ENCODE data around the gene MRNIP.

Gene MRNIP

DNA sequence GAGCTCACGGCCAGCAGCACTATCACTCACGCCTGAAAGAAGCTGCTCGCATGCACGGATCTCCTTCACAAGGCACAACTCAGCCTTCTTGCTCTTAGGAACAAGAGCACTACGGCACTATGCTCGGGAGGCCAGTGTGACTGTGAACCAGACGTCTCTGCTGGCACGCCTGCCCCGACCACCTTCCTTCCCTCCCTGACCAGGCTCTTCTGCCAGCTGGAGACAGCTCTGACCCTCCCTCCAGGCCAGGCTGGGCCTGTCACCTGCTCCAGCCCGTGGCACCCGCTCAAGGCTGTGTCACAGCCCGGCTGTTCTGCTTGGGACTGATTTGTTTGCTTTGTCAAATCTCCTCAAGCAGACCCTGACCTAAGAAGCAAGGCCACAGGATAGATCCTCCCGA is 42.1 kb upstream of the MRNIP start:
- Histone ChIP-seq H3K4me3 (ENCODE audit: low read depth, low read length) (no peak overlapping the region), H3K4me1 (ENCODE audit: control insufficient read depth, insufficient read depth, low read length) (peaks cover 4% of the 10 kb centered on the region; the same call in 1 of the 2 replicates), H3K27ac (ENCODE audit: low read depth, low read length) (no peak overlapping the region), H3K9ac (ENCODE audit: low read length) (no peak overlapping the region), H3K9me3 (ENCODE audit: control insufficient read depth, insufficient read depth, low read depth, low read length) (no peaks in the 10 kb centered on the region), H3K36me3 (ENCODE audit: control insufficient read depth, insufficient read depth, low read length) (peaks cover 56% of the 10 kb centered on the region), H3K27me3 (ENCODE audit: control insufficient read depth, insufficient read depth, low read length) (no peaks in the 10 kb centered on the region)

DNA sequence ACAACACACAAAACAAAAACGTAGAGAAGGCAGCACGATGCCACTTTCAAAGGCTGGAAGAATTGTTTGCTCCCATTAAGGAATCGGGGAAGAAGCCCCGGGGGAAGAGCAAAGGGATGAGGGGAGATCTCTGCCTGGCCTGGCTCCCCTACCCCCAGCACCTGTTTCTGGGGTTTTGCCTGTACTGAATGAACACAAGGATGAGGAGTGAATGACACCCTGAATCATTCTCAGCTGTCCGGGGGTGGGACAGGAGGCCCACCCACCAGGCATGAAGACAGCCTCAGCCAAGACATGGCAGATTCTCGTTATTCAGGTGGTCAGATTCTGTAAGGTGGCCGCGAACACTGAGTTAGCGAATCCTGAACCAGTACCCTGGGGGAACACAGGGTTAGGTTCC is 41.6 kb upstream of the MRNIP start:
- Histone ChIP-seq H3K9ac (ENCODE audit: low read length) (no peak overlapping the region), H3K36me3 (ENCODE audit: control insufficient read depth, insufficient read depth, low read length) (peaks cover 56% of the 10 kb centered on the region), H3K4me3 (ENCODE audit: low read depth, low read length) (no peak overlapping the region), H3K27ac (ENCODE audit: low read depth, low read length) (no peak overlapping the region), H3K27me3 (ENCODE audit: control insufficient read depth, insufficient read depth, low read length) (no peaks in the 10 kb centered on the region), H3K4me1 (ENCODE audit: control insufficient read depth, insufficient read depth, low read length) (peaks cover 9% of the 10 kb centered on the region; the same call in 1 of the 2 replicates), H3K9me3 (ENCODE audit: control insufficient read depth, insufficient read depth, low read depth, low read length) (no peaks in the 10 kb centered on the region)

DNA sequence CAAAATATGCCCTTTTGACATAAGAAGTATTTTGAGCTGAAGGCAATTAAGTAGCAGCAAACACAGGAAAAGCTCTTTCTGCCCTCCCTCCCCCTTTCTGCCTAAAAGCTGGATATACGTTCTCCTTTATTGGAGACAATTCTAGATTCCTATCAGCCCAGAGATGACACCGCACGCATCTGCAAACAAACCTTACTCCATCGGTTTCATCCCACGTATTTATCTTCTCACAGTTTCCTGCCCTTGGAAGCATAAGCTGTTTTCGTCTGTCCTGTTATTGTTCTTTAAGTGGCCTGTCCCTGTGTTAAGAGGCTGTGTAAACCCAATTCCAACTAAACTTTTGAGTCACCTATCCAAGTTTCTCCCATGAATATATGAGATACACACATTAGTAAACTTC is 37.2 kb upstream of the MRNIP start:
- Histone ChIP-seq H3K36me3 (ENCODE audit: control insufficient read depth, insufficient read depth, low read length) (peaks cover 69% of the 10 kb centered on the region), H3K9me3 (ENCODE audit: control insufficient read depth, insufficient read depth, low read depth, low read length) (no peaks in the 10 kb centered on the region), H3K27ac (ENCODE audit: low read depth, low read length) (no peak overlapping the region), H3K27me3 (ENCODE audit: control insufficient read depth, insufficient read depth, low read length) (no peaks in the 10 kb centered on the region), H3K9ac (ENCODE audit: low read length) (no peak overlapping the region), H3K4me1 (ENCODE audit: control insufficient read depth, insufficient read depth, low read length) (peaks cover 12% of the 10 kb centered on the region; the same call in 1 of the 2 replicates), H3K4me3 (ENCODE audit: low read depth, low read length) (no peak overlapping the region)

DNA sequence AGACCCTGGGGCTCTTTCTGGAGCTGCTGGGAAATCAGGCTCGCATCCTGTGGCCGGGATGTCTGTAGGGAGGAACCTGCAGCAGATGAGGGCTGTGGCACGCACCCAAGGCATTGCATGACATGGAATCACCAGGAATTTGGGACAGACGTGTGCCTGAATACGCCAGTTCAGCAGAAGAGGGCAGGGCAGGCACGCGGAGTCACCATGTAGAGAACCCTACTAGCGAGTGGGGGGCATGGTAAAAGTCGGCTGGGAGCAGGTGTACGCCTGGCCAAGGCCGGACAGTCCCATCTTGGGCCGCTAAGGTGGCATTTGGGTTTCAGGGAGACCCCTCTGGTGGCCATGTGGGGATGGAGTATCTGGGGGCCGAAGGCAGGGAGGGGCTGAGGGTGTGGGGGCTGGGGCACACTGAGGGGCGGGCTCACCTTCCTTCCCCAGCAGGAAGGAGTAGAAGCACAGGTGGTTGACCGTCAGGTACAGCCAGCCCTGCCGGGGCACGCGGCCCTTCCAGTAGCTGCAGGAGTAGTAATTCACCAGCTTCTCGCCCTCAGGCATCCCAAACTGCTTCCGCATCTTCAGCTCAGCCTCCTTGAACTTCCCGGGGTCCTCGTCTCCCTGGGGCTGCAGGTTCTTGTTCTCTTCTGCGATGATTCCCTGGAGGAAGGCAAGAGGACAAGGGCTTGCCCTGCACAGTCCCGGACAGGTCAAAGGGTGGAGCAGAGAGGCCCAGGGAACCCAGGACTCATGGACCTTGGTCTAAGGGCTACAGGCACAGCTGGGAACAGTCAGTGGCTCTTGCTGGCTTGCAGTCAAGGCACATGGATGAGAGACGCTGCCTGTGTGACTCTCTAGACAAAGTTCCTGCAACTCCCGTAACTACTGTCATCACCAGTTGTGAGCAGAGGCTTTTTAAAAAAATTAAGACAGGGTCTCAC is 35.6 kb upstream of the MRNIP start:
- no peaks in the 10 kb centered on the region for H3K9me3 ChIP-seq (ENCODE audit: control insufficient read depth, insufficient read depth, low read depth, low read length)
- no peak overlapping the region for H3K9ac ChIP-seq (ENCODE audit: low read length)
- peaks cover 74% of the 10 kb centered on the region for H3K36me3 ChIP-seq (ENCODE audit: control insufficient read depth, insufficient read depth, low read length)
- no peak overlapping the region for H3K4me3 ChIP-seq (ENCODE audit: low read depth, low read length)
- H3K27me3 ChIP-seq (ENCODE audit: control insufficient read depth, insufficient read depth, low read length), result no peaks in the 10 kb centered on the region
- H3K27ac ChIP-seq (ENCODE audit: low read depth, low read length), result no peak overlapping the region
- H3K4me1 ChIP-seq (ENCODE audit: control insufficient read depth, insufficient read depth, low read length), result peaks cover 12% of the 10 kb centered on the region; the same call in 1 of the 2 replicates

DNA sequence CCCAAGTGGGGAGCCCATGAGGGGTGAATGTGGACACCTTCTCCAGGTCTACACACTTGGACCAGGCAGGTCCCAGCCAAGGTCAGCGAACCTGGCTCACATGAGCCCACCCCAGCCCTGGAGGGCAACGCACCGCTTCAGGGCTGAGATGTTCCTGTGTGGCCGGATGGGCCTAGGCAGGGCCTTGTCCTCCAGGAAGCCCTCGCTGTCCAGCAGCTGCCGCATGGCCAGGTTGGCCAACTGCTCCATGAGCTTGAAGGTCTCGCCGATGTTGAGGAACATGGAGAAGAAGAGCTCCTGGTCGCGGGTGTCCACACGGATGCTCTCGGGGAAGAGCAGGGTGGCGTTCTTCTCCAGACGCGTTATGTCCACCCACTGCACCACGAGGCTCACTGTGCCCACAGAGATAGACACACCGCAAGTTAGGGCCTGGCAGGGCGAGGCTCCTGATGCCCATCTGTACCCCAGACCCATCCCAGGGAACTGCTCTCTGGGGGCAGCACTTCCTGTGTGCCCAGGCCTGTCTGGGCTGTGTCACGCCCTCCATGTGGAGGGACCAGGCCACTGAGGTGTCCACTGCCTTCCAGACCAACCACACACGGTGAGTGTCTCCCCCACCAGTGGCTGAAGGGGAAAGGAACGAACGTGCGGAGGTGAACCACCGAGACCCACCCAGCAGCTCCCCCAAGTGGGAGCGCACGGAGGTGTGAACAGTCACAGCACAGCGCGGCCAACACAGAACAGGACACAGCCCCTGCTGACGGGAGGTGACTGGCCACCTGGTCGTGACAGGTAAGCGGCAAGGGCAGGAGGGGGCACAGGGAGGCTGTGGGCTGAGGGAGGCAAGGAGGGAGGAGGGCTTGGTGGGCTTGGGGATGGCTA is 34.7 kb upstream of the MRNIP start:
- H3K9me3 ChIP-seq (ENCODE audit: control insufficient read depth, insufficient read depth, low read depth, low read length), result no peaks in the 10 kb centered on the region
- no peaks in the 10 kb centered on the region for H3K27me3 ChIP-seq (ENCODE audit: control insufficient read depth, insufficient read depth, low read length)
- H3K36me3 ChIP-seq (ENCODE audit: control insufficient read depth, insufficient read depth, low read length), result peaks cover 74% of the 10 kb centered on the region
- no peak overlapping the region for H3K27ac ChIP-seq (ENCODE audit: low read depth, low read length)
- H3K9ac ChIP-seq (ENCODE audit: low read length), result no peak overlapping the region
- H3K4me1 ChIP-seq (ENCODE audit: control insufficient read depth, insufficient read depth, low read length), result peaks cover 12% of the 10 kb centered on the region; the same call in 1 of the 2 replicates
- no peak overlapping the region for H3K4me3 ChIP-seq (ENCODE audit: low read depth, low read length)

DNA sequence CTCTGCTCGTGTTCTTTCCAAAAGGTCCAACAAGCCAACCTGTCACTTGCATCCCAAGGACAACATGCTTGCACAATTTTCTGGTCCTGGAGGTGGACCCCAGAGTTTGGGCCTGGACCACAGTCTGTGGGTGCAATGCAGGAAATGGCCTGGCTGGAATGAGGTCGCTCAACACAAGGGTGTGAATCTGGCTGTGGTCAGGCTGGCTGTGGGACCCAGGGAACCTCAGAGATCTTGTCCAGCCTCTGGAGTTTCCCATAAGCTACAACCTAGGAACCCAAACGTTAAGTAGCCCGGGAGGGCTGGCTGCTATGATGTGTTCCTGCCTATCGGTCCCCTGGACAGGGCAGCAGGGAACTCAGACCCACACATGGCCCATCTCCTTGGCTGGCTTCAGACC is 33.6 kb upstream of the MRNIP start:
- no peak overlapping the region for H3K27ac ChIP-seq (ENCODE audit: low read depth, low read length)
- H3K9ac ChIP-seq (ENCODE audit: low read length), result no peak overlapping the region
- H3K4me1 ChIP-seq (ENCODE audit: control insufficient read depth, insufficient read depth, low read length), result peaks cover 12% of the 10 kb centered on the region; the same call in 1 of the 2 replicates
- H3K36me3 ChIP-seq (ENCODE audit: control insufficient read depth, insufficient read depth, low read length), result peaks cover 78% of the 10 kb centered on the region
- no peaks in the 10 kb centered on the region for H3K9me3 ChIP-seq (ENCODE audit: control insufficient read depth, insufficient read depth, low read depth, low read length)
- no peak overlapping the region for H3K4me3 ChIP-seq (ENCODE audit: low read depth, low read length)
- H3K27me3 ChIP-seq (ENCODE audit: control insufficient read depth, insufficient read depth, low read length), result no peaks in the 10 kb centered on the region

DNA sequence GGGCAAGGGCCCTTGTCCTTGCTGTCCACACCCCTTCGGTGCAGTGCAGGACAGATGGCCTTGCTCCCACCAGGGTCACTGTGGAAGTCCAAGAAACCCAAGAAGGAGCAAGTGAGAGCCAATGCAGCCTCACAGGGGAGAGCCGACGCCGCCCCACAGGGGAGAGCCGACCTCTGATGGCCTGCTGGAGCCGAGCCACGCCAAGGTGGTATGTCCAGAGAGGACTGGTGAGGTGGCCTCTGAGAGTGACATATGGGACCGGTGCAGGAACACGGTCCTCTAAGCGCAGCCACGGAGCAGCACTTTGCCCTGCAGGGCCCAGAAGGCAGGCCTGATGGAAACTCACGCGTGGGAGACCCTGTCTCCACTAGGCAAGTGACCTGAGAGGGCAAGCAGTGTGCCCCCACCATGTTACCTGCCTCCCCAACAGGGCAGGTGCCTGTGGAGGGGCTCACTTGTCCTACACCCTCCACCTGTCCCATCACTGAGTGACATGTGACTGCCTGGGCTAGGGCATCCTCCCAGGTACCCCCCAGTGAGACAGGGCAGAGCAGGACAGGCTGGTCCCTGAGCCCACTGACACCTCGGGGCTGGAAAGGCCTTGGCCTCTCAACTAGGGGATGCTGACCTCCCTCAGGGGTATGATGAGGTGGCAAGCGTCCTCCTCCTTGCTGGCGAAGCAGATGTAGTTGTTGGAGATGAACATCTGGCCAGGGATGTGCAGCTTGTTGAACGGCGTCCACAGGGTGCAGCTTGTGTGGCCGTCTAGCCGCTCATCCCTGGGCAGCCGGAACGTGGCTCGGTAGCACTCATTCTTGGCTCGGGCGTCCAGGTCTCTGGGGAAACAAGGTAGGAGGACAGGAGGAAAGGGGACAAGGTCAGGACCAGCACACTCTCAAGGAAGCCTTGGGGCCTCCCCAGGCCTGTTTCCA is 32.4 kb upstream of the MRNIP start:
- H3K4me3 ChIP-seq (ENCODE audit: low read depth, low read length), result no peak overlapping the region
- no peak overlapping the region for H3K9ac ChIP-seq (ENCODE audit: low read length)
- no peaks in the 10 kb centered on the region for H3K9me3 ChIP-seq (ENCODE audit: control insufficient read depth, insufficient read depth, low read depth, low read length)
- H3K27me3 ChIP-seq (ENCODE audit: control insufficient read depth, insufficient read depth, low read length), result no peaks in the 10 kb centered on the region
- peaks cover 85% of the 10 kb centered on the region for H3K36me3 ChIP-seq (ENCODE audit: control insufficient read depth, insufficient read depth, low read length)
- H3K4me1 ChIP-seq (ENCODE audit: control insufficient read depth, insufficient read depth, low read length), result peaks cover 9% of the 10 kb centered on the region; the same call in 1 of the 2 replicates
- no peak overlapping the region for H3K27ac ChIP-seq (ENCODE audit: low read depth, low read length)

DNA sequence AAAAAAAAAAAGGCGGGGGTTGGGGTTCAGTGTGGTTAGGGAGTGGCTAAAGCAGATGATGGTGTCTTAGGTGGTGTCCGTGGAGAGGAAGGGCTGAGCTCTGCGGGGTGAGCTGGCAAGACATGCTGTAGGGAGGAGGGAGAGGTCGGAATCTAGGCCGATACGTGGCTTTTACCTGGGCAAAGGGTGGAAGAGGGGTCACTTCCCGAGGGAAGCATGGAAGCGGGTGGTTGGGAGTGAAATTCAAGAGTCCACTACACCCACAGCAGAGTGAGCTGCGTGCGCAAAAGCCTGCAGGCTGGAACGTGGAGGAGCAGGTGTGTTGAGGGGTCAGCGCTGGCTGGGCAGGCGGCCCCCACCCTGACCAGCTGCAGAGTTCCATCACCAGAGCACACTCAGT is 31.3 kb upstream of the MRNIP start:
- no peaks in the 10 kb centered on the region for H3K4me1 ChIP-seq (ENCODE audit: control insufficient read depth, insufficient read depth, low read length)
- peaks cover 91% of the 10 kb centered on the region for H3K36me3 ChIP-seq (ENCODE audit: control insufficient read depth, insufficient read depth, low read length)

DNA sequence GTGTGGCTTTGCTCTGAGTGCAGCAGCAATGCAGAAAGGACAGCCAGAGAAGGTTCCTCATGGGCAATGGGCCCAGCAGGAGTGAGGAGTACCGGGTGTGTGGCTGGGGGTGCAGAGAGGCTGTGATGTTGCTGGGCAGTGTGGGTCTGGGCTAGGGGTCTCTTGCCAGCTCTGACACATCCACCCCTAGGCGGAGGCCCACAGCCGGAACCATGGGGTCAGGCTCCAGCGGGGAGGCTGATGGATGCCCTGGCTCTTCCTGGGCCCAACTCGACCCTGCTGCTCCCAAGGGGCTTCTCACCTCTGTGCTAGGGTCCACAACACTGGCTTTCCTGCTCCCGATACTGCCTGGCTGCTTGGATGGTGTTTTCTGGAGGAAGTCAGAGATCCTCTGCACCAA is 29.2 kb upstream of the MRNIP start:
- Histone ChIP-seq H3K36me3 (ENCODE audit: control insufficient read depth, insufficient read depth, low read length) (peaks cover 93% of the 10 kb centered on the region), H3K4me3 (ENCODE audit: low read depth, low read length) (no peak overlapping the region), H3K4me1 (ENCODE audit: control insufficient read depth, insufficient read depth, low read length) (no peaks in the 10 kb centered on the region), H3K27ac (ENCODE audit: low read depth, low read length) (no peak overlapping the region), H3K27me3 (ENCODE audit: control insufficient read depth, insufficient read depth, low read length) (no peaks in the 10 kb centered on the region), H3K9me3 (ENCODE audit: control insufficient read depth, insufficient read depth, low read depth, low read length) (peaks cover 21% of the 10 kb centered on the region), H3K9ac (ENCODE audit: low read length) (no peak overlapping the region)

More for the DNA sequence above, 31.3 kb upstream of the MRNIP start:
- no peak overlapping the region for H3K9ac ChIP-seq (ENCODE audit: low read length)
- peaks cover 1% of the 10 kb centered on the region; the same call in 1 of the 2 replicates for H3K9me3 ChIP-seq (ENCODE audit: control insufficient read depth, insufficient read depth, low read depth, low read length)
- no peaks in the 10 kb centered on the region for H3K27me3 ChIP-seq (ENCODE audit: control insufficient read depth, insufficient read depth, low read length)
- H3K27ac ChIP-seq (ENCODE audit: low read depth, low read length), result no peak overlapping the region
- H3K4me3 ChIP-seq (ENCODE audit: low read depth, low read length), result no peak overlapping the region

DNA sequence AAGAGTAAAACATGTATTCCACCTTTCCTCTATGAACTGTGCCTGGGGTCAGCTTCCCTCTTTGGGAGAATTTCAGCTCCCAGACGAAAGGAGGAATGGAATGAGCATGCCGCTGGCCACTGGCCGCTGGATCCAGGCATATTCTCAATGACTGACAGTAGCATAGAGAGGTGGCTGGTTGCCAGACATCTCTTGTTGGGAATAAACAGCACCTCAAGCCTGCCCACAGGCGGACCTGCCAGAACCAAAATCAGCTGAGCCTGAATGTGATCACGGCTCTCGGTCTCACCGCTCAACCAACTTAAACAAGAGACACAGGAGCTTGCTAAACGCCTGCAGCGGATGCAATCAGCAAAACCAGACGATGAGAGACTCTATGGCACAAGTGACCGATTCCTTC is 28.5 kb upstream of the MRNIP start:
- no peaks in the 10 kb centered on the region for H3K4me1 ChIP-seq (ENCODE audit: control insufficient read depth, insufficient read depth, low read length)
- no peak overlapping the region for H3K4me3 ChIP-seq (ENCODE audit: low read depth, low read length)
- no peak overlapping the region for H3K27ac ChIP-seq (ENCODE audit: low read depth, low read length)
- peaks cover 92% of the 10 kb centered on the region for H3K36me3 ChIP-seq (ENCODE audit: control insufficient read depth, insufficient read depth, low read length)
- peaks cover 28% of the 10 kb centered on the region for H3K9me3 ChIP-seq (ENCODE audit: control insufficient read depth, insufficient read depth, low read depth, low read length)
- no peaks in the 10 kb centered on the region for H3K27me3 ChIP-seq (ENCODE audit: control insufficient read depth, insufficient read depth, low read length)
- H3K9ac ChIP-seq (ENCODE audit: low read length), result no peak overlapping the region

Data from HUES6 (cell line).